Measurements from ENCODE around the gene BMI1.

- no peak for TF ChIP-seq CTCF (IDR thresholded peaks at IDR 0.05)
- TF ChIP-seq POLR2A (IDR thresholded peaks at IDR 0.05): no peak
These were observed 22.8 kb downstream of the BMI1 start for GRCh38 chr10:22343731-22344130.
